Measurements from ENCODE around the gene E4F1.

E4F1 gene

GRCh38 chr16:2178321-2179106 lies 44.9 kb upstream of the E4F1 start:
- Histone ChIP-seq H3K27ac (no peak overlapping the region), H3K36me3 (ENCODE audit: insufficient read depth, low read length) (peaks cover 13% of the 10 kb centered on the region; the same call in 1 of the 2 replicates), H3K9me3 (ENCODE audit: low read depth, low read length) (no peaks in the 10 kb centered on the region), H3K4me3 (no peak overlapping the region), H3K9ac (ENCODE audit: insufficient read length) (no peak overlapping the region)
- DNase-seq (ENCODE audit: low read depth, low spot score): no peak
- TF ChIP-seq EZH2 (IDR thresholded peaks at IDR 0.05) (no peak), FOXP2 (optimal IDR thresholded peaks at IDR 0.05; ENCODE audit: control extremely low read depth, extremely low read length, insufficient read depth) (no peak), POLR2AphosphoS5 (IDR thresholded peaks at IDR 0.05; ENCODE audit: borderline replicate concordance, low read depth, low read length) (no peak)

GRCh38 chr16:2179107-2179501 lies 44.3 kb upstream of the E4F1 start:
- DNase-seq (ENCODE audit: low read depth, low spot score): no peak
- TF ChIP-seq FOXP2 (optimal IDR thresholded peaks at IDR 0.05; ENCODE audit: control extremely low read depth, extremely low read length, insufficient read depth) (no peak), EZH2 (IDR thresholded peaks at IDR 0.05) (no peak), POLR2AphosphoS5 (IDR thresholded peaks at IDR 0.05; ENCODE audit: borderline replicate concordance, low read depth, low read length) (no peak)
- no peak overlapping the region for H3K4me3 ChIP-seq
- H3K27ac ChIP-seq: no peak overlapping the region
- H3K36me3 ChIP-seq (ENCODE audit: insufficient read depth, low read length): peaks cover 13% of the 10 kb centered on the region; the same call in 1 of the 2 replicates
- no peaks in the 10 kb centered on the region for H3K9me3 ChIP-seq (ENCODE audit: low read depth, low read length)
- no peak overlapping the region for H3K9ac ChIP-seq (ENCODE audit: insufficient read length)

GRCh38 chr16:2179576-2179975 lies 43.8 kb upstream of the E4F1 start:
- TF ChIP-seq FOXP2 (optimal IDR thresholded peaks at IDR 0.05; ENCODE audit: control extremely low read depth, extremely low read length, insufficient read depth) (no peak), EZH2 (IDR thresholded peaks at IDR 0.05) (no peak), POLR2AphosphoS5 (IDR thresholded peaks at IDR 0.05; ENCODE audit: borderline replicate concordance, low read depth, low read length) (no peak)
- H3K36me3 ChIP-seq (ENCODE audit: insufficient read depth, low read length): peaks cover 9% of the 10 kb centered on the region; the same call in 1 of the 2 replicates
- H3K9ac ChIP-seq (ENCODE audit: insufficient read length): no peak overlapping the region
- H3K27ac ChIP-seq: no peak overlapping the region
- H3K4me3 ChIP-seq: no peak overlapping the region
- no peak for DNase-seq (ENCODE audit: low read depth, low spot score)
- no peaks in the 10 kb centered on the region for H3K9me3 ChIP-seq (ENCODE audit: low read depth, low read length)

GRCh38 chr16:2180461-2180860 lies 42.9 kb upstream of the E4F1 start:
- H3K9ac ChIP-seq (ENCODE audit: insufficient read length): no peak overlapping the region

GRCh38 chr16:2180962-2181923 lies 42.1 kb upstream of the E4F1 start:
- H3K9me3 ChIP-seq (ENCODE audit: low read depth, low read length): no peaks in the 10 kb centered on the region
- H3K4me3 ChIP-seq: no peak overlapping the region
- H3K9ac ChIP-seq (ENCODE audit: insufficient read length): no peak overlapping the region
- TF ChIP-seq FOXP2 (optimal IDR thresholded peaks at IDR 0.05; ENCODE audit: control extremely low read depth, extremely low read length, insufficient read depth): no peak
- no peak for TF ChIP-seq POLR2AphosphoS5 (IDR thresholded peaks at IDR 0.05; ENCODE audit: borderline replicate concordance, low read depth, low read length)
- TF ChIP-seq EZH2 (IDR thresholded peaks at IDR 0.05): no peak
- H3K27ac ChIP-seq: no peak overlapping the region
- no peaks in the 10 kb centered on the region; the same call in 1 of the 2 replicates for H3K36me3 ChIP-seq (ENCODE audit: insufficient read depth, low read length)
- no peak for DNase-seq (ENCODE audit: low read depth, low spot score)

More at GRCh38 chr16:2180461-2180860, 42.9 kb upstream of the E4F1 start:
- H3K36me3 ChIP-seq (ENCODE audit: insufficient read depth, low read length): peaks cover 7% of the 10 kb centered on the region; the same call in 1 of the 2 replicates
- no peak overlapping the region for H3K4me3 ChIP-seq
- TF ChIP-seq FOXP2 (optimal IDR thresholded peaks at IDR 0.05; ENCODE audit: control extremely low read depth, extremely low read length, insufficient read depth) (no peak), POLR2AphosphoS5 (IDR thresholded peaks at IDR 0.05; ENCODE audit: borderline replicate concordance, low read depth, low read length) (no peak), EZH2 (IDR thresholded peaks at IDR 0.05) (no peak)
- H3K27ac ChIP-seq: no peak overlapping the region
- H3K9me3 ChIP-seq (ENCODE audit: low read depth, low read length): no peaks in the 10 kb centered on the region
- DNase-seq (ENCODE audit: low read depth, low spot score): no peak

GRCh38 chr16:2181952-2182351 lies 41.4 kb upstream of the E4F1 start:
- DNase-seq (ENCODE audit: low read depth, low spot score): no peak
- H3K9me3 ChIP-seq (ENCODE audit: low read depth, low read length): no peaks in the 10 kb centered on the region
- no peaks in the 10 kb centered on the region for H3K36me3 ChIP-seq (ENCODE audit: insufficient read depth, low read length)
- no peak overlapping the region for H3K9ac ChIP-seq (ENCODE audit: insufficient read length)
- H3K4me3 ChIP-seq: no peak overlapping the region
- TF ChIP-seq POLR2AphosphoS5 (IDR thresholded peaks at IDR 0.05; ENCODE audit: borderline replicate concordance, low read depth, low read length) (no peak), FOXP2 (optimal IDR thresholded peaks at IDR 0.05; ENCODE audit: control extremely low read depth, extremely low read length, insufficient read depth) (no peak), EZH2 (IDR thresholded peaks at IDR 0.05) (no peak)
- H3K27ac ChIP-seq: no peak overlapping the region

- H3K9me3 ChIP-seq (ENCODE audit: low read depth, low read length): no peaks in the 10 kb centered on the region
- H3K4me3 ChIP-seq: no peak overlapping the region
- H3K27ac ChIP-seq: no peak overlapping the region
- no peak for DNase-seq (ENCODE audit: low read depth, low spot score)
- TF ChIP-seq EZH2 (IDR thresholded peaks at IDR 0.05): no peak
- no peak for TF ChIP-seq FOXP2 (optimal IDR thresholded peaks at IDR 0.05; ENCODE audit: control extremely low read depth, extremely low read length, insufficient read depth)
- no peak for TF ChIP-seq POLR2AphosphoS5 (IDR thresholded peaks at IDR 0.05; ENCODE audit: borderline replicate concordance, low read depth, low read length)
- H3K36me3 ChIP-seq (ENCODE audit: insufficient read depth, low read length): no peaks in the 10 kb centered on the region
- H3K9ac ChIP-seq (ENCODE audit: insufficient read length): no peak overlapping the region
Observed at GRCh38 chr16:2183671-2184070, 39.7 kb upstream of the E4F1 start.

GRCh38 chr16:2184346-2184745 lies 39.0 kb upstream of the E4F1 start:
- no peak overlapping the region for H3K9ac ChIP-seq (ENCODE audit: insufficient read length)
- no peaks in the 10 kb centered on the region for H3K9me3 ChIP-seq (ENCODE audit: low read depth, low read length)
- no peak overlapping the region for H3K27ac ChIP-seq
- H3K36me3 ChIP-seq (ENCODE audit: insufficient read depth, low read length): no peaks in the 10 kb centered on the region
- H3K4me3 ChIP-seq: no peak overlapping the region
- DNase-seq (ENCODE audit: low read depth, low spot score): no peak
- TF ChIP-seq EZH2 (IDR thresholded peaks at IDR 0.05): no peak
- TF ChIP-seq POLR2AphosphoS5 (IDR thresholded peaks at IDR 0.05; ENCODE audit: borderline replicate concordance, low read depth, low read length): no peak
- no peak for TF ChIP-seq FOXP2 (optimal IDR thresholded peaks at IDR 0.05; ENCODE audit: control extremely low read depth, extremely low read length, insufficient read depth)

Measured in SK-N-MC (cell line).